ENCODE results near the gene WDR64.

- no peak for TF ChIP-seq CTCF (IDR thresholded peaks at IDR 0.05; ENCODE audit: borderline replicate concordance, extremely low read depth, low read length, poor library complexity, severe bottlenecking)
- TF ChIP-seq EZH2 (IDR thresholded peaks at IDR 0.05; ENCODE audit: borderline replicate concordance, low read depth, low read length, severe bottlenecking): no peak
Measured at GRCh38 chr1:241749041-241749944, 97.2 kb downstream of the WDR64 start.
